MM.1S (cell line): Measurements from ENCODE around the gene DYNC2H1.

ENCODE experiments used
- DNase-seq: peaks from one replicate; pipeline ENCODE4 v3.0.0-alpha.2; 2015
- H2AFZ ChIP-seq: fragments of 300-600 bp; sonication (generic); 2 replicates; pipeline ENCODE4 v1.6.0; 2016; ENCODE audit warnings: antibody characterized with exemption, low read length
- H3F3A ChIP-seq: fragments of 300-600 bp; sonication (generic); 2 replicates; pipeline ENCODE4 v1.6.1; 2016; ENCODE audit warnings: mild to moderate bottlenecking, antibody characterized with exemption, low read length, moderate library complexity, mixed read lengths; ENCODE audit not compliant: insufficient read depth
- H3K27ac ChIP-seq: fragments of 300-600 bp; sonication (generic); 2 replicates; pipeline ENCODE4 v1.5.1; 2016; ENCODE audit warnings: mild to moderate bottlenecking, low read length
- H3K27me3 ChIP-seq: fragments of 300-600 bp; sonication (generic); replicated peaks from 2 replicates; pipeline ENCODE4 v1.6.0; 2016; ENCODE audit warnings: low read length; ENCODE audit not compliant: insufficient read depth
- H3K36me3 ChIP-seq: fragments of 300-600 bp; sonication (generic); replicated peaks from 2 replicates; pipeline ENCODE4 v1.6.1; 2016; ENCODE audit warnings: mild to moderate bottlenecking, low read length, mixed read lengths; ENCODE audit not compliant: insufficient read depth
- H3K4me1 ChIP-seq: fragments of 300-600 bp; sonication (generic); 2 replicates; pipeline ENCODE4 v1.6.1; 2016; ENCODE audit warnings: low read length, mixed read lengths
- H3K4me2 ChIP-seq: fragments of 300-600 bp; sonication (generic); 2 replicates; pipeline ENCODE4 v1.6.0; 2016; ENCODE audit warnings: low read depth, low read length
- H3K4me3 ChIP-seq: fragments of 300-600 bp; sonication (generic); 2 replicates; pipeline ENCODE4 v1.5.1; 2016; ENCODE audit warnings: low read length, mixed read lengths
- H3K79me2 ChIP-seq: fragments of 300-600 bp; sonication (generic); 2 replicates; pipeline ENCODE4 v1.6.1; 2016; ENCODE audit warnings: mixed run types, low read length, mixed read lengths
- H3K9ac ChIP-seq: fragments of 300-600 bp; sonication (generic); 2 replicates; pipeline ENCODE4 v1.6.1; 2016; ENCODE audit warnings: low read length, mixed read lengths
- H3K9me2 ChIP-seq: fragments of 300-600 bp; sonication (generic); replicated peaks from 2 replicates; pipeline ENCODE4 v1.6.1; 2016; ENCODE audit warnings: mild to moderate bottlenecking, low read length, mixed read lengths; ENCODE audit not compliant: insufficient read depth
- H3K9me3 ChIP-seq: fragments of 300-600 bp; sonication (generic); replicated peaks from 2 replicates; pipeline ENCODE4 v1.6.1; 2016; ENCODE audit warnings: mild to moderate bottlenecking, low read length, mixed read lengths; ENCODE audit not compliant: insufficient read depth
- H4K20me1 ChIP-seq: fragments of 300-600 bp; sonication (generic); 2 replicates; pipeline ENCODE4 v1.6.1; 2016; ENCODE audit warnings: mild to moderate bottlenecking, low read length, moderate library complexity, mixed read lengths; ENCODE audit not compliant: insufficient read depth
- CTCF ChIP-seq: fragments of 300-600 bp; sonication (generic); IDR thresholded peaks from 2 replicates; pipeline ENCODE4 v1.5.1; 2016; ENCODE audit warnings: antibody characterized with exemption, low read length, mixed read lengths
- EZH2 ChIP-seq: fragments of 300-600 bp; sonication (generic); optimal IDR thresholded peaks from 2 replicates; pipeline ENCODE3; 2017; ENCODE audit warnings: low read depth, mild to moderate bottlenecking, antibody characterized with exemption, low read length, mixed read lengths
- EZH2phosphoT487 ChIP-seq: fragments of 300-600 bp; sonication (generic); IDR thresholded peaks from 2 replicates; pipeline ENCODE4 v1.6.1; 2018; ENCODE audit warnings: antibody characterized with exemption, low read length

DYNC2H1 gene

GRCh38 chr11:103344886-103345285 lies 235.7 kb downstream of the DYNC2H1 start:
- Histone ChIP-seq H3K36me3 (no peaks in the 10 kb centered on the region), H3K4me3 (no peak overlapping the region), H3K27ac (no peak overlapping the region), H3K27me3 (no peaks in the 10 kb centered on the region), H3K79me2 (no peaks in the 10 kb centered on the region), H3K4me1 (no peaks in the 10 kb centered on the region), H3K4me2 (no peak overlapping the region), H3K9me2 (no peaks in the 10 kb centered on the region), H4K20me1 (no peaks in the 10 kb centered on the region), H2AFZ (no peak overlapping the region), H3F3A (no peaks in the 10 kb centered on the region), H3K9ac (no peak overlapping the region), H3K9me3 (no peaks in the 10 kb centered on the region)
- no peak for TF ChIP-seq EZH2phosphoT487
- no peak for DNase-seq

- Histone ChIP-seq H3K27ac (no peak overlapping the region), H3K9me3 (no peaks in the 10 kb centered on the region), H3K4me1 (no peaks in the 10 kb centered on the region), H3K79me2 (no peaks in the 10 kb centered on the region), H2AFZ (no peak overlapping the region), H3K4me3 (no peak overlapping the region), H3K9ac (no peak overlapping the region), H3K36me3 (no peaks in the 10 kb centered on the region), H3K27me3 (no peaks in the 10 kb centered on the region), H4K20me1 (no peaks in the 10 kb centered on the region), H3K4me2 (no peak overlapping the region), H3K9me2 (no peaks in the 10 kb centered on the region), H3F3A (no peaks in the 10 kb centered on the region)
- DNase-seq, result no peak
- TF ChIP-seq CTCF (no peak), EZH2phosphoT487 (no peak), EZH2 (no peak)
Observed at GRCh38 chr11:103349595-103349994, 240.4 kb downstream of the DYNC2H1 start.

- Histone ChIP-seq H3K27me3 (no peaks in the 10 kb centered on the region), H3K4me2 (no peak overlapping the region), H3K9me2 (no peaks in the 10 kb centered on the region), H3K9ac (no peak overlapping the region), H3K4me3 (no peak overlapping the region), H3F3A (no peaks in the 10 kb centered on the region), H3K79me2 (no peaks in the 10 kb centered on the region), H4K20me1 (no peaks in the 10 kb centered on the region), H3K4me1 (no peaks in the 10 kb centered on the region), H3K27ac (no peak overlapping the region), H3K36me3 (no peaks in the 10 kb centered on the region), H3K9me3 (no peaks in the 10 kb centered on the region), H2AFZ (no peak overlapping the region)
- DNase-seq, result no peak
- no peak for TF ChIP-seq CTCF
- TF ChIP-seq EZH2phosphoT487, result no peak
- TF ChIP-seq EZH2, result no peak
Observed at GRCh38 chr11:103354656-103355055, 245.4 kb downstream of the DYNC2H1 start.

GRCh38 chr11:103358251-103358650 lies 249.0 kb downstream of the DYNC2H1 start:
- DNase-seq, result no peak
- Histone ChIP-seq H2AFZ (no peak overlapping the region), H3K79me2 (no peaks in the 10 kb centered on the region), H3K36me3 (no peaks in the 10 kb centered on the region), H3K4me3 (no peak overlapping the region), H3K4me1 (no peaks in the 10 kb centered on the region), H3K9me2 (no peaks in the 10 kb centered on the region), H4K20me1 (no peaks in the 10 kb centered on the region), H3K9ac (no peak overlapping the region), H3F3A (no peaks in the 10 kb centered on the region), H3K4me2 (no peak overlapping the region), H3K27me3 (no peaks in the 10 kb centered on the region), H3K27ac (no peak overlapping the region), H3K9me3 (no peaks in the 10 kb centered on the region)
- TF ChIP-seq CTCF, result no peak
- no peak for TF ChIP-seq EZH2phosphoT487
- TF ChIP-seq EZH2, result no peak
